ENCODE measurements around the gene OR10A5. TPM values are rescaled to one million over a fixed set of nuclear protein-coding genes. Genes with fewer than 3 reads are reported as not detected.

Gene OR10A5
- total and polyA plus RNA-seq, 2 donors (not counting 1 experiment from before 2014, with no cell fraction given), result not detected

- Histone ChIP-seq H3K27me3 (ENCODE audit: control insufficient read depth, insufficient read depth, low read length) (no peaks in the 10 kb centered on the region), H3K4me1 (ENCODE audit: control insufficient read depth, extremely low read depth, insufficient read depth, low read length) (no peaks in the 10 kb centered on the region), H3K4me3 (replicated peaks in 1 of 4; ENCODE audit: control extremely low read depth in 1 of 4, insufficient read depth in 1 of 4, low read depth in 3 of 4, low read length in 4 of 4) (no peak overlapping the region), H3K79me2 (ENCODE audit: control insufficient read depth, insufficient read depth, low read length) (no peaks in the 10 kb centered on the region), H3K9me3 (ENCODE audit: control insufficient read depth, insufficient read depth, low read depth, low read length) (no peaks in the 10 kb centered on the region), H3K4me2 (ENCODE audit: extremely low read depth, insufficient read depth, low read length) (no peak overlapping the region), H3K27ac (ENCODE audit: insufficient read depth, low read length) (no peak overlapping the region), H3K9ac (ENCODE audit: insufficient read depth, low read length) (no peak overlapping the region), H3K36me3 (ENCODE audit: control insufficient read depth, insufficient read depth, low read length) (no peaks in the 10 kb centered on the region), H2AFZ (ENCODE audit: low read length) (no peak overlapping the region), H4K20me1 (ENCODE audit: control insufficient read depth, extremely low read depth, insufficient read depth, low read length) (no peaks in the 10 kb centered on the region)
- TF ChIP-seq CTCF (conservative IDR thresholded peaks at IDR 0.05 in 1 of 2, IDR thresholded peaks at IDR 0.05 in 1 of 2; ENCODE audit: low read depth in 1 of 2, low read length in 2 of 2), result no peak
- TF ChIP-seq EZH2 (IDR thresholded peaks at IDR 0.05; ENCODE audit: low read length, missing control alignments), result no peak
- no peak for DNase-seq (ENCODE audit: low read depth in 2 of 2)
Measured at GRCh38 chr11:6828103-6828502, 17.4 kb upstream of the OR10A5 start.

GRCh38 chr11:6833356-6833755, 12.1 kb upstream of the OR10A5 start:
- H3K36me3 ChIP-seq (ENCODE audit: control insufficient read depth, insufficient read depth, low read length), result no peaks in the 10 kb centered on the region
- H3K4me2 ChIP-seq (ENCODE audit: extremely low read depth, insufficient read depth, low read length), result no peak overlapping the region
- no peaks in the 10 kb centered on the region for H3K4me1 ChIP-seq (ENCODE audit: control insufficient read depth, extremely low read depth, insufficient read depth, low read length)
- TF ChIP-seq EZH2 (IDR thresholded peaks at IDR 0.05; ENCODE audit: low read length, missing control alignments) (no peak), CTCF (conservative IDR thresholded peaks at IDR 0.05 in 1 of 2, IDR thresholded peaks at IDR 0.05 in 1 of 2; ENCODE audit: low read depth in 1 of 2, low read length in 2 of 2) (no peak)
- H3K79me2 ChIP-seq (ENCODE audit: control insufficient read depth, insufficient read depth, low read length), result no peaks in the 10 kb centered on the region
- no peaks in the 10 kb centered on the region for H3K9me3 ChIP-seq (ENCODE audit: control insufficient read depth, insufficient read depth, low read depth, low read length)
- H3K27me3 ChIP-seq (ENCODE audit: control insufficient read depth, insufficient read depth, low read length), result no peaks in the 10 kb centered on the region
- no peak overlapping the region for H3K4me3 ChIP-seq (replicated peaks in 1 of 4; ENCODE audit: control extremely low read depth in 1 of 4, insufficient read depth in 1 of 4, low read depth in 3 of 4, low read length in 4 of 4)
- no peaks in the 10 kb centered on the region for H4K20me1 ChIP-seq (ENCODE audit: control insufficient read depth, extremely low read depth, insufficient read depth, low read length)
- H2AFZ ChIP-seq (ENCODE audit: low read length), result no peak overlapping the region
- H3K27ac ChIP-seq (ENCODE audit: insufficient read depth, low read length), result no peak overlapping the region
- no peak for DNase-seq (ENCODE audit: low read depth in 2 of 2)
- no peak overlapping the region for H3K9ac ChIP-seq (ENCODE audit: insufficient read depth, low read length)

- H4K20me1 ChIP-seq (ENCODE audit: control insufficient read depth, extremely low read depth, insufficient read depth, low read length), result no peaks in the 10 kb centered on the region
- no peak overlapping the region for H3K27ac ChIP-seq (ENCODE audit: insufficient read depth, low read length)
- no peak overlapping the region for H3K4me3 ChIP-seq (replicated peaks in 1 of 4; ENCODE audit: control extremely low read depth in 1 of 4, insufficient read depth in 1 of 4, low read depth in 3 of 4, low read length in 4 of 4)
- no peak overlapping the region for H3K4me2 ChIP-seq (ENCODE audit: extremely low read depth, insufficient read depth, low read length)
- H2AFZ ChIP-seq (ENCODE audit: low read length), result no peak overlapping the region
- H3K36me3 ChIP-seq (ENCODE audit: control insufficient read depth, insufficient read depth, low read length), result no peaks in the 10 kb centered on the region
- no peak for DNase-seq (ENCODE audit: low read depth in 2 of 2)
- H3K9ac ChIP-seq (ENCODE audit: insufficient read depth, low read length), result no peak overlapping the region
- no peaks in the 10 kb centered on the region for H3K79me2 ChIP-seq (ENCODE audit: control insufficient read depth, insufficient read depth, low read length)
- TF ChIP-seq EZH2 (IDR thresholded peaks at IDR 0.05; ENCODE audit: low read length, missing control alignments) (no peak), CTCF (conservative IDR thresholded peaks at IDR 0.05 in 1 of 2, IDR thresholded peaks at IDR 0.05 in 1 of 2; ENCODE audit: low read depth in 1 of 2, low read length in 2 of 2) (no peak)
- no peaks in the 10 kb centered on the region for H3K9me3 ChIP-seq (ENCODE audit: control insufficient read depth, insufficient read depth, low read depth, low read length)
- H3K27me3 ChIP-seq (ENCODE audit: control insufficient read depth, insufficient read depth, low read length), result no peaks in the 10 kb centered on the region
- no peaks in the 10 kb centered on the region for H3K4me1 ChIP-seq (ENCODE audit: control insufficient read depth, extremely low read depth, insufficient read depth, low read length)
Measured at GRCh38 chr11:6834021-6834420, 11.5 kb upstream of the OR10A5 start.

All from fibroblast of lung (primary cell).